PC-3 (cell line): ENCODE data around the gene C1S. TPM values are rescaled to one million over a fixed set of nuclear protein-coding genes. Genes with fewer than 3 reads are reported as not detected.

Experiments used
- ATAC-seq: fragments of 200-7000 bp; cut with Tn5 transposase; 2 replicates; pipeline ENCODE4 v1.9.1; 2020; ENCODE audit warnings: mild to moderate bottlenecking, moderate library complexity
- BruUV-seq: library from RNA; stranded (reverse); fragments of 400-500 nt; replicated peaks from 2 replicates; lab custom pipeline; 2021; lab: Mats Ljungman, UMichigan
- CTCF ChIA-PET: fragments of 300-600 bp; sonication (Branson Sonifier 250); formaldehyde crosslinking; loops from one replicate; lab custom pipeline; 2022; ENCODE audit warnings: antibody characterized with exemption; lab: Charles Lee
- POLR2A ChIA-PET: fragments of 300-600 bp; sonication (Branson Sonifier 250); formaldehyde crosslinking; loops from one replicate; lab custom pipeline; 2022; ENCODE audit warnings: antibody characterized with exemption; ENCODE audit not compliant: unreplicated experiment; lab: Charles Lee
- DNase-seq: peaks from one replicate; pipeline ENCODE4 v3.0.0-alpha.2; 2015
- H2AFZ ChIP-seq: fragments of 300-600 bp; sonication (generic); 2 replicates; pipeline ENCODE4 v1.6.0; 2016; ENCODE audit warnings: antibody characterized with exemption, low read length
- H3F3A ChIP-seq: fragments of 300-600 bp; sonication (generic); one replicate; pipeline ENCODE4 v1.6.0; 2017; ENCODE audit warnings: antibody characterized with exemption, low read length, control low read depth, mild to moderate bottlenecking; ENCODE audit not compliant: unreplicated experiment
- H3K27ac ChIP-seq: fragments of 300-600 bp; sonication (generic); 2 replicates; pipeline ENCODE4 v1.5.1; 2016; ENCODE audit warnings: mild to moderate bottlenecking, low read length
- H3K27me3 ChIP-seq: fragments of 300-600 bp; sonication (generic); 2 replicates; pipeline ENCODE4 v1.6.1; 2016; ENCODE audit warnings: low read length, mixed read lengths
- H3K36me3 ChIP-seq: fragments of 300-600 bp; sonication (generic); 2 replicates; pipeline ENCODE4 v1.6.1; 2016; ENCODE audit warnings: low read depth, mixed run types, low read length, mixed read lengths
- H3K4me1 ChIP-seq: fragments of 300-600 bp; sonication (generic); 2 replicates; pipeline ENCODE4 v1.5.1; 2016; ENCODE audit warnings: low read length; ENCODE audit not compliant: insufficient read depth
- H3K4me2 ChIP-seq: fragments of 300-600 bp; sonication (generic); 2 replicates; pipeline ENCODE4 v1.6.0; 2016; ENCODE audit warnings: low read length
- H3K4me3 ChIP-seq: fragments of 300-600 bp; sonication (generic); 2 replicates; pipeline ENCODE4 v1.5.1; 2016; ENCODE audit warnings: mild to moderate bottlenecking, low read length, mixed read lengths
- H3K79me2 ChIP-seq: fragments of 300-600 bp; sonication (generic); 2 replicates; pipeline ENCODE4 v1.6.1; 2017; ENCODE audit warnings: low read length, mixed read lengths
- H3K9ac ChIP-seq: fragments of 300-600 bp; sonication (generic); 2 replicates; pipeline ENCODE4 v1.6.0; 2016; ENCODE audit warnings: mild to moderate bottlenecking, low read length
- H3K9me2 ChIP-seq: fragments of 300-600 bp; sonication (generic); replicated peaks from 2 replicates; pipeline ENCODE4 v1.6.1; 2016; ENCODE audit warnings: mixed run types, low read length, mixed read lengths
- H3K9me3 ChIP-seq: fragments of 300-600 bp; sonication (generic); 2 replicates; pipeline ENCODE4 v1.6.1; 2016; ENCODE audit warnings: low read length, mixed read lengths
- H4K20me1 ChIP-seq: fragments of 300-600 bp; sonication (generic); 2 replicates; pipeline ENCODE4 v1.6.1; 2016; ENCODE audit warnings: low read length, mixed read lengths
- EZH2 ChIP-seq: fragments of 300-600 bp; sonication (generic); IDR thresholded peaks from one replicate; pipeline ENCODE4 v1.6.1; 2017; ENCODE audit warnings: antibody characterized with exemption, mild to moderate bottlenecking, low read length; ENCODE audit not compliant: unreplicated experiment
- EZH2phosphoT487 ChIP-seq: fragments of 300-600 bp; sonication (generic); IDR thresholded peaks from 2 replicates; pipeline ENCODE4 v1.6.1; 2018; ENCODE audit warnings: mild to moderate bottlenecking, antibody characterized with exemption, low read length, borderline replicate concordance
- intact Hi-C: fragments of 100-400 bp; cut with micrococcal nuclease; formaldehyde crosslinking; loops from 2 replicates; pipeline ENCODE4 v1.9.0; 2023
- total RNA-seq: library from RNA; depleted of rRNA; stranded (reverse); fragments of >200 nt; gene quantifications from 2 replicates; pipeline ENCODE4 v1.2.3, GENCODE V29; 2014
- TF ChIP-seq, protein P1 (sequence below): fragments of 300-600 bp; sonication (generic); conservative IDR thresholded peaks from 2 replicates; pipeline ENCODE4 v1.5.1; 2017; ENCODE audit warnings: antibody characterized with exemption, low read depth, mild to moderate bottlenecking, low read length

The C1S gene
- total RNA-seq, 1 experiment from 2014 or later: 2.9 TPM

GRCh38 chr12:7078163-7078562 lies 17.6 kb downstream of the C1S start:
- DNase-seq: peak; percentile 8
- ChIA-PET POLR2A (no interaction called here), CTCF (no interaction called here)
- H3K9me2 ChIP-seq: no peaks in the 10 kb centered on the region
- no peak overlapping the region for H3K4me3 ChIP-seq
- H3F3A ChIP-seq: no peaks in the 10 kb centered on the region
- no peak overlapping the region for H3K4me2 ChIP-seq
- no peaks in the 10 kb centered on the region for H3K27me3 ChIP-seq
- no peaks in the 10 kb centered on the region for H3K9me3 ChIP-seq
- intact Hi-C loops: no loop called here
- TF ChIP-seq, protein P1, sequence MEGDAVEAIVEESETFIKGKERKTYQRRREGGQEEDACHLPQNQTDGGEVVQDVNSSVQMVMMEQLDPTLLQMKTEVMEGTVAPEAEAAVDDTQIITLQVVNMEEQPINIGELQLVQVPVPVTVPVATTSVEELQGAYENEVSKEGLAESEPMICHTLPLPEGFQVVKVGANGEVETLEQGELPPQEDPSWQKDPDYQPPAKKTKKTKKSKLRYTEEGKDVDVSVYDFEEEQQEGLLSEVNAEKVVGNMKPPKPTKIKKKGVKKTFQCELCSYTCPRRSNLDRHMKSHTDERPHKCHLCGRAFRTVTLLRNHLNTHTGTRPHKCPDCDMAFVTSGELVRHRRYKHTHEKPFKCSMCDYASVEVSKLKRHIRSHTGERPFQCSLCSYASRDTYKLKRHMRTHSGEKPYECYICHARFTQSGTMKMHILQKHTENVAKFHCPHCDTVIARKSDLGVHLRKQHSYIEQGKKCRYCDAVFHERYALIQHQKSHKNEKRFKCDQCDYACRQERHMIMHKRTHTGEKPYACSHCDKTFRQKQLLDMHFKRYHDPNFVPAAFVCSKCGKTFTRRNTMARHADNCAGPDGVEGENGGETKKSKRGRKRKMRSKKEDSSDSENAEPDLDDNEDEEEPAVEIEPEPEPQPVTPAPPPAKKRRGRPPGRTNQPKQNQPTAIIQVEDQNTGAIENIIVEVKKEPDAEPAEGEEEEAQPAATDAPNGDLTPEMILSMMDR: peak; percentile 34
- TF ChIP-seq EZH2: no peak
- H4K20me1 ChIP-seq: no peaks in the 10 kb centered on the region
- no peak overlapping the region for H3K9ac ChIP-seq
- H2AFZ ChIP-seq: no peak overlapping the region
- H3K79me2 ChIP-seq: no peaks in the 10 kb centered on the region
- no peak for ATAC-seq
- H3K27ac ChIP-seq: no peak overlapping the region
- H3K4me1 ChIP-seq: peaks cover 15% of the 10 kb centered on the region; the same call in 1 of the 2 replicates
- BruUV-seq: no TSS peak
- no peaks in the 10 kb centered on the region for H3K36me3 ChIP-seq

DNA sequence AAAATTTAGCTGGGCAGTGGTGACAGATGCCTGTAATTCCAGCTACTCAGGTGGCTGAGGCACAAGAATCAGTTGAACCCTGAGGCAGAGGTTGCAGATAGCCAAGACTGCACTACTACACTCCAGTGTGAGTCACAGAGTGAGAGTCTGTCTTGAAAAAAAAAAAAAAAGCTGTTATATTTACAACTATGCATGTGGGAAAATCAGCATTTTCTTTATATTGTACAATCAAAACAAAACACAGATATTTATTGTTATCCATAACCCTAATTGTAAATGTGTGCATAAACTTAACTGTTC lies 19.3 kb downstream of the C1S start:
- H3K4me3 ChIP-seq: no peak overlapping the region
- H3K27ac ChIP-seq: peak overlapping the region; percentile 59
- ChIA-PET CTCF (no interaction called here), POLR2A (no interaction called here)
- no peaks in the 10 kb centered on the region for H3F3A ChIP-seq
- no peak overlapping the region for H2AFZ ChIP-seq
- peak; percentile 30 for DNase-seq
- H3K79me2 ChIP-seq: no peaks in the 10 kb centered on the region
- H3K9me3 ChIP-seq: no peaks in the 10 kb centered on the region
- H4K20me1 ChIP-seq: no peaks in the 10 kb centered on the region
- peak overlapping the region; percentile 62 for H3K4me2 ChIP-seq
- intact Hi-C loops: no loop called here
- H3K9me2 ChIP-seq: no peaks in the 10 kb centered on the region
- peaks cover 15% of the 10 kb centered on the region; the same call in 1 of the 2 replicates for H3K4me1 ChIP-seq
- no peak for TF ChIP-seq EZH2
- no peak for TF ChIP-seq EZH2phosphoT487
- TF ChIP-seq, protein P1: no peak
- H3K36me3 ChIP-seq: no peaks in the 10 kb centered on the region
- H3K27me3 ChIP-seq: no peaks in the 10 kb centered on the region
- no TSS peak for BruUV-seq
- H3K9ac ChIP-seq: no peak overlapping the region
- peak; percentile 75 for ATAC-seq

DNA sequence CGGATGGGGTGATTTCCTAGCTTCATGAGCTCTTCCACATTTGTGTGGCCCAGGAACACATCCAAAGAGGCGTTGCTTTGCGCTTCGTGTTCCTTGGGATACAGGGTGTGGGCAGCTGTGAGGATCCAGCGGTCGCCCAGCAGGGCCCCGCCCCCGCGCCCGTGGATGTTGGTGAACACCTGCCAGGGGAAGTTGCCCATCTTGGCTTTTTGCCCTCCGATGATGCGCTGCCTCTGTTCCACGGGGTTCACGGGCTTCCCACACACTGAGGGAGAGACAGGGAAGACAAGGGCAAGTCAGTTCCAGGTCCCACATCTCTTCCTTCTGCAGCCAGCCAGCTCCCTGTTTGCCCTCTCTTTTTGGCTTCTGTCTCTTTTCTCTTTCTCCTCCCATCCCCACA lies 20.5 kb downstream of the C1S start:
- Histone ChIP-seq H3K4me2 (no peak overlapping the region), H3K79me2 (no peaks in the 10 kb centered on the region), H3K9me2 (no peaks in the 10 kb centered on the region), H3K4me3 (no peak overlapping the region), H3K27ac (no peak overlapping the region), H4K20me1 (no peaks in the 10 kb centered on the region), H3K9me3 (no peaks in the 10 kb centered on the region), H2AFZ (no peak overlapping the region), H3F3A (no peaks in the 10 kb centered on the region), H3K4me1 (peaks cover 15% of the 10 kb centered on the region; the same call in 1 of the 2 replicates), H3K36me3 (no peaks in the 10 kb centered on the region), H3K27me3 (no peaks in the 10 kb centered on the region), H3K9ac (no peak overlapping the region)
- no TSS peak for BruUV-seq
- ChIA-PET CTCF (no interaction called here), POLR2A (no interaction called here)
- DNase-seq: no peak
- TF ChIP-seq, protein P1: no peak
- TF ChIP-seq EZH2phosphoT487 (no peak), EZH2 (no peak)
- intact Hi-C loops: no loop called here
- ATAC-seq: no peak
